ENCODE results near the gene MPHOSPH10. TPM values are rescaled to one million over a fixed set of nuclear protein-coding genes. Genes with fewer than 3 reads are reported as not detected.

Gene MPHOSPH10
- total and polyA plus RNA-seq, 3 donors from 2014 or later = 6.4 to 25.6 (median 19.9) TPM

DNA sequence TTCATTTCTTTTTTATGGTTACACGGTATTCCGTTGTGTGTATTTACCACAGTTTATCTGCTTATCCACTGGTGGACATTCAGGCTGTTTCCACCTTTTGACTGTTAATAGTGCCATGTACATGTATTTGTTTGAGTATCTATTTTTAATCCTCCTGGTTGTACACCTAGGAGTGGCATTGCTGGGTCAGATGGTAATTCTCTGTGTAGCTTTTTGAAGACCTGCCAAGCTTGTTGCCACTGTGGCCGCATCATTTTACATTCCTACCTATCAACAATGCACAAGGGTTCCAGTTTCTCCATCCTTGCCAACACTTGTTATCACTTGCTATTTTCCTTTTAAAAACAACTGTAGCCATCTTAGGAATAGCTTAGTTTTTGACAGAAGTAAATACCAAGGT, 13.3 kb downstream of the MPHOSPH10 start:
- Histone ChIP-seq H3K36me3 (ENCODE audit: low read depth, missing control alignments) (no peaks in the 10 kb centered on the region), H3K4me1 (no peaks in the 10 kb centered on the region), H3K4me3 (no peak overlapping the region), H3K27me3 (no peaks in the 10 kb centered on the region), H3K27ac (no peak overlapping the region), H3K9me3 (no peaks in the 10 kb centered on the region)
- intact Hi-C loops (cut with DNase I; ENCODE audit: low total_unique reads) = no loop called here
- TF ChIP-seq, protein P1, sequence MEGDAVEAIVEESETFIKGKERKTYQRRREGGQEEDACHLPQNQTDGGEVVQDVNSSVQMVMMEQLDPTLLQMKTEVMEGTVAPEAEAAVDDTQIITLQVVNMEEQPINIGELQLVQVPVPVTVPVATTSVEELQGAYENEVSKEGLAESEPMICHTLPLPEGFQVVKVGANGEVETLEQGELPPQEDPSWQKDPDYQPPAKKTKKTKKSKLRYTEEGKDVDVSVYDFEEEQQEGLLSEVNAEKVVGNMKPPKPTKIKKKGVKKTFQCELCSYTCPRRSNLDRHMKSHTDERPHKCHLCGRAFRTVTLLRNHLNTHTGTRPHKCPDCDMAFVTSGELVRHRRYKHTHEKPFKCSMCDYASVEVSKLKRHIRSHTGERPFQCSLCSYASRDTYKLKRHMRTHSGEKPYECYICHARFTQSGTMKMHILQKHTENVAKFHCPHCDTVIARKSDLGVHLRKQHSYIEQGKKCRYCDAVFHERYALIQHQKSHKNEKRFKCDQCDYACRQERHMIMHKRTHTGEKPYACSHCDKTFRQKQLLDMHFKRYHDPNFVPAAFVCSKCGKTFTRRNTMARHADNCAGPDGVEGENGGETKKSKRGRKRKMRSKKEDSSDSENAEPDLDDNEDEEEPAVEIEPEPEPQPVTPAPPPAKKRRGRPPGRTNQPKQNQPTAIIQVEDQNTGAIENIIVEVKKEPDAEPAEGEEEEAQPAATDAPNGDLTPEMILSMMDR (IDR thresholded peaks at IDR 0.05) = no peak
- no peak for TF ChIP-seq POLR2A (IDR thresholded peaks at IDR 0.05)
- DNase-seq = no peak
- WGBS, 2 donors = 88 to 94% methylated on average over 3 of the region's 3 CpGs

DNA sequence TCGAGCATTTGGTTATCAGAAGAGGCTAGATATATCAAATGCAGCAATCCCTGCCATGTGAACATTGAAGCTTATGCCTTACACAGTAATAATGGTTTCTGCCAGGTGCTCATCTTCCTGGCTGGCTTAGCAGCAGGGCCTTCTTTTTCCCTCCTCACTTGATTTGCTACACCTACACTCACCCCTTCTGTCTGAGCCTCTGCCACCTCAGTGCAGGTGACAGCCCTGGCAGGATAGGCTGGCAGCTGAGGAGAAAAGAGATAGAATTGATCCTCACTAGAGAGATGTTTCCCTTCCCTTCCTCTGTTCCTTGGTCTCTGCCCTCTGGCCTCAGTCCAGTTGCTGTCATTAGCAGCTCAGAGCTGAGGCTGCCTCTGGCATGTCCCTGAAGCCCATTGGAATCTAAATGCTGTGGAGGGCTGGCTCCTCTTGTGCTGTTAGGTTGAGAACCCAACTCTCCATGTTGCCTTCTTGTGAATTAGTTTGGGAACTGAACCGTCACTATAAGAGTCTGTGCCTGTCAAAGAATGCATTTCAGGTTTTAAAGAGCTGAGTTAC, 18.2 kb downstream of the MPHOSPH10 start:
- no peaks in the 10 kb centered on the region for H3K36me3 ChIP-seq (ENCODE audit: low read depth, missing control alignments)
- H3K4me3 ChIP-seq = no peak overlapping the region
- H3K9me3 ChIP-seq = no peaks in the 10 kb centered on the region
- 83 to 86% methylated on average over 2 of the region's 2 CpGs for WGBS, 2 donors
- intact Hi-C loops (cut with DNase I; ENCODE audit: low total_unique reads) = no loop called here
- TF ChIP-seq, protein P1 (IDR thresholded peaks at IDR 0.05) = no peak
- no peak for TF ChIP-seq POLR2A (IDR thresholded peaks at IDR 0.05)
- no peak for DNase-seq
- no peaks in the 10 kb centered on the region for H3K4me1 ChIP-seq
- no peaks in the 10 kb centered on the region for H3K27me3 ChIP-seq
- H3K27ac ChIP-seq = no peak overlapping the region

DNA sequence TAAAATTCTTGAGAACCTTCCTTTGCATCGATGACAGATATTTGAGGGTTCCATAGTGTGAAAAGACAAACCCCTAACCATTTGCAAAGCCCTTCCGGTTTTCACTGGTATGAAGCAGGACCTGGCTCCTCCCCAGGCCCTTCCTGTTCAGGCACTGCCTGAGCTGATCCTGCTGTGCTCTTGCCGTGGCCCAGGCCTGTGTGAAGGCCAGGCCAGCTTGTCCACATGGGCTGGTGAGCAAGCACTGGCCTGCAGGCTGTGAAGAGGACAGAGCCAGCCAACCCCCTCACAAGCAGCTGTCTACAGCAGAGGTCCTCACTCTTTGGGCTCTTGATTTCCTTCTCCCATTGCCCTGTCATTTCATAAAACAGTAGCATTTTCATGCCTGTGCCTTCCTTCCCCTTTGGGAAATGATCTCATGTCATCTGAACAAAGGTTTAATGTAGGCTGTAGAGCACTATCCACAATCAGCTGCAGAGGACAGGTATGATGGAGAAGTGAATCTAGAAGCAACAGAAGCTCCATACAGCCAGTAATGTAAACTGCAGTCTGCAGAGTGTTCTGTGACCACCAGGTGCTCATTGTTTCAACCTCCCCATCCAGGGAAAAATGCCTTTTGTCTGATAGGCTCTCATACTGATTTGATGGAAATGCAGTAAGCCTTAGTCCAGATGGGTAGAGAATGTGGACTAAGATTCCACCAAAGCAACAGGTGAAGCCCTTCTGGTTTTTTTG, 19.8 kb downstream of the MPHOSPH10 start:
- TF ChIP-seq, protein P1 (IDR thresholded peaks at IDR 0.05) = no peak
- TF ChIP-seq POLR2A (IDR thresholded peaks at IDR 0.05) = no peak
- intact Hi-C loops (cut with DNase I; ENCODE audit: low total_unique reads) = no loop called here
- no peak overlapping the region for H3K4me3 ChIP-seq
- H3K36me3 ChIP-seq (ENCODE audit: low read depth, missing control alignments) = no peaks in the 10 kb centered on the region
- peak; percentile 33 for DNase-seq
- WGBS, 2 donors = 40 to 57% methylated on average over 3 of the region's 3 CpGs
- H3K9me3 ChIP-seq = no peaks in the 10 kb centered on the region
- no peaks in the 10 kb centered on the region for H3K27me3 ChIP-seq
- no peak overlapping the region for H3K27ac ChIP-seq
- no peaks in the 10 kb centered on the region for H3K4me1 ChIP-seq

DNA sequence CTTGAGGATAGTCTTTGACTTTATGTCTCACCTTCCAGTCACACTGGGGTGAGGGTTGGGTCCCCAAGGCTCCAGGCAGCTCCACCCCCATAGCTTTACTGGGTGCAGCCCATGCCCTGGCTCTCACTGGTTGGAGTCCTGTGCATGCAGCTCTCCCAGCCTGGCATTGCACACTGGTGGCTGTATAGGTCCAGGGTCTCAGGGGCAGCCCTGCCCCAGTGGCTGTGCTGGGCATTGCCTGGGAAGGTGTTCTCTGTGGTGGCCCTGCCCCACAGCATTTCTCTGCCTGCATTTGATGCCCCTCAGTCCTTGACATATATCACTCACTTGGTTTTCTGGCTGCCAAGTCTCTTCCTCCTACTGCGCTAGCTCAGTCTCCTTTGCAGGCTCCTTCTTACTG, 21.2 kb downstream of the MPHOSPH10 start:
- H3K9me3 ChIP-seq = no peaks in the 10 kb centered on the region
- 95% methylated on average over 1 of the region's 1 CpG for WGBS, 2 donors
- H3K36me3 ChIP-seq (ENCODE audit: low read depth, missing control alignments) = no peaks in the 10 kb centered on the region
- DNase-seq = no peak
- TF ChIP-seq POLR2A (IDR thresholded peaks at IDR 0.05) = no peak
- TF ChIP-seq, protein P1 (IDR thresholded peaks at IDR 0.05) = no peak
- no peaks in the 10 kb centered on the region for H3K4me1 ChIP-seq
- no peak overlapping the region for H3K4me3 ChIP-seq
- no peak overlapping the region for H3K27ac ChIP-seq
- intact Hi-C loops (cut with DNase I; ENCODE audit: low total_unique reads) = no loop called here
- no peaks in the 10 kb centered on the region for H3K27me3 ChIP-seq
